Liver (tissue), 9 donors: ENCODE data around the gene PKP4. TPM values are rescaled to one million over a fixed set of nuclear protein-coding genes. Genes with fewer than 3 reads are reported as not detected.

ENCODE experiments used
- DNase-seq: peaks from one replicate; pipeline ENCODE4 v3.0.0-alpha.2; 2017; ENCODE audit warnings: low spot score
- H3K27ac ChIP-seq, 2 donors: one replicate each; pipeline ENCODE4 v1.7.0; 2013; ENCODE audit warnings: inconsistent platforms in 2 of 2, low read length in 2 of 2, control low read depth in 1 of 2, low read depth in 1 of 2, mild to moderate bottlenecking in 1 of 2
- H3K27me3 ChIP-seq, 4 donors: one replicate each; pipeline versions ENCODE4 v1.6.1 to v1.7.0; 2013; ENCODE audit warnings: low read length in 3 of 4, inconsistent platforms in 1 of 4, mild to moderate bottlenecking in 1 of 4, moderate library complexity in 1 of 4; ENCODE audit not compliant: control insufficient read depth in 4 of 4, insufficient read depth in 4 of 4
- H3K36me3 ChIP-seq, 4 donors: one replicate each; pipeline versions ENCODE4 v1.6.1 to v1.7.0; 2013; ENCODE audit warnings: low read length in 3 of 4, mild to moderate bottlenecking in 3 of 4, low read depth in 1 of 4, moderate library complexity in 1 of 4; ENCODE audit not compliant: control insufficient read depth in 4 of 4, insufficient read depth in 3 of 4
- H3K4me1 ChIP-seq, 4 donors: one replicate each; pipeline versions ENCODE4 v1.6.1 to v1.7.0; 2013; ENCODE audit warnings: low read length in 3 of 4, mild to moderate bottlenecking in 3 of 4, moderate library complexity in 1 of 4; ENCODE audit not compliant: control insufficient read depth in 4 of 4, insufficient read depth in 4 of 4
- H3K4me3 ChIP-seq, 3 donors: one replicate each; pipeline versions ENCODE4 v1.6.1 to v1.7.0; 2013; ENCODE audit warnings: low read length in 3 of 3, control low read depth in 1 of 3, low read depth in 1 of 3, mild to moderate bottlenecking in 1 of 3
- H3K9ac ChIP-seq, 2 donors: one replicate each; pipeline ENCODE4 v1.7.0; 2013; ENCODE audit warnings: low read length in 2 of 2, mild to moderate bottlenecking in 2 of 2, moderate library complexity in 2 of 2, control low read depth in 1 of 2, low read depth in 1 of 2
- H3K9me3 ChIP-seq, 4 donors: one replicate each; pipeline versions ENCODE4 v1.6.1 to v1.7.0; 2013; ENCODE audit warnings: low read length in 3 of 4; ENCODE audit not compliant: control insufficient read depth in 4 of 4
- ATF3 ChIP-seq: IDR thresholded peaks from 2 replicates; pipeline ENCODE4 v1.6.1; 2016; ENCODE audit warnings: antibody characterized with exemption
- CTCF ChIP-seq: fragments of 150-350 bp; IDR thresholded peaks from 2 replicates; pipeline ENCODE4 v1.5.1; 2017; ENCODE audit warnings: improper control_type of control experiment, low read depth, low read length; ENCODE audit not compliant: missing input control
- EGR1 ChIP-seq, 2 donors: IDR thresholded peaks; 2 replicates each; pipeline ENCODE4 v1.6.1; 2016 to 2018; ENCODE audit warnings: antibody characterized with exemption in 2 of 2, low read depth in 2 of 2
- FOXA1 ChIP-seq: IDR thresholded peaks from 2 replicates; pipeline ENCODE4 v1.6.1; 2016; ENCODE audit warnings: antibody characterized with exemption
- FOXA2 ChIP-seq: IDR thresholded peaks from 2 replicates; pipeline ENCODE4 v1.6.1; 2016; ENCODE audit warnings: antibody characterized with exemption
- GABPA ChIP-seq, 2 donors: IDR thresholded peaks in 1 of 2; conservative IDR thresholded peaks in 1 of 2; 2 replicates each; pipeline ENCODE4 v1.6.1; 2016; ENCODE audit warnings: antibody characterized with exemption in 2 of 2, mild to moderate bottlenecking in 1 of 2, moderate library complexity in 1 of 2
- HNF4G ChIP-seq: IDR thresholded peaks from 2 replicates; pipeline ENCODE4 v1.6.1; 2016; ENCODE audit warnings: antibody characterized with exemption
- RAD21 ChIP-seq, 2 donors: IDR thresholded peaks; 2 replicates each; pipeline ENCODE4 v1.6.1; 2016; ENCODE audit warnings: antibody characterized with exemption in 2 of 2, mild to moderate bottlenecking in 2 of 2
- RXRA ChIP-seq, 2 donors: IDR thresholded peaks; 2 replicates each; pipeline ENCODE4 v1.6.1; 2017 to 2018; ENCODE audit warnings: antibody characterized with exemption in 2 of 2, mild to moderate bottlenecking in 1 of 2
- TAF1 ChIP-seq: conservative IDR thresholded peaks from 2 replicates; pipeline ENCODE4 v1.6.1; 2016; ENCODE audit warnings: antibody characterized with exemption, mild to moderate bottlenecking
- YY1 ChIP-seq: IDR thresholded peaks from 2 replicates; pipeline ENCODE4 v1.6.1; 2016; ENCODE audit warnings: antibody characterized with exemption, mild to moderate bottlenecking
- WGBS: extraction: QIAGEN DNeasy Blood & Tissue Kit; methylation state at CpG from one replicate; pipeline ENCODE4 v1.1.7; 2013; 5-methylcytosine and 5-hydroxymethylcytosine counted together
- polyA plus RNA-seq, 2 donors: library from polyadenylated mRNA; stranded (reverse) in 1 of 2; unstranded in 1 of 2; fragments of 200-250 nt in 1 of 2; fragments of >200 nt in 1 of 2; fragmentation: Nextera tagmentation in 1 of 2; extraction: Ambion mirVana in 1 of 2; gene quantifications; one replicate each; pipeline versions ENCODE4 v1.2.1 to v1.2.3, GENCODE V29; 2013 to 2015
- total RNA-seq, 2 donors: library from RNA; depleted of rRNA; stranded (reverse); fragments of >200 nt; gene quantifications; one replicate each; pipeline ENCODE4 v1.2.3, GENCODE V29; 2014
- TF ChIP-seq, protein P1 (sequence below): IDR thresholded peaks from 2 replicates; pipeline ENCODE4 v1.6.1; 2016; ENCODE audit warnings: antibody characterized with exemption
- TF ChIP-seq, protein P2 (sequence below): IDR thresholded peaks from 2 replicates; pipeline ENCODE4 v1.6.1; 2016; ENCODE audit warnings: antibody characterized with exemption, mild to moderate bottlenecking
- donor health status: healthy.
- donor health status: healthy.
- donor health status: healthy.
- donor health status: healthy.
- donor health status: healthy.

Gene PKP4
- total and polyA plus RNA-seq, 4 donors, result 7.7 to 33.8 (median 19.0) TPM

- TF ChIP-seq RAD21 (IDR thresholded peaks at IDR 0.05) (no peak), HNF4G (no peak), FOXA1 (no peak), RXRA (IDR thresholded peaks at IDR 0.05) (no peak)
- TF ChIP-seq, protein P1, sequence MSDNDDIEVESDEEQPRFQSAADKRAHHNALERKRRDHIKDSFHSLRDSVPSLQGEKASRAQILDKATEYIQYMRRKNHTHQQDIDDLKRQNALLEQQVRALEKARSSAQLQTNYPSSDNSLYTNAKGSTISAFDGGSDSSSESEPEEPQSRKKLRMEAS, result no peak
Measured at GRCh38 chr2:158478816-158479215, 22.1 kb downstream of the PKP4 start (continued).

GRCh38 chr2:158481116-158481515, 24.4 kb downstream of the PKP4 start:
- DNase-seq, result no peak
- Histone ChIP-seq H3K9ac (no peak overlapping the region), H3K27me3 (no peaks in the 10 kb centered on the region), H3K36me3 (peaks cover 0 to 3% (median 0%) of the 10 kb centered on the region in 4 donors), H3K9me3 (no peaks in the 10 kb centered on the region), H3K4me3 (no peak overlapping the region), H3K27ac (no peak overlapping the region), H3K4me1 (peaks cover 0 to 5% (median 1%) of the 10 kb centered on the region in 4 donors)
- TF ChIP-seq RAD21 (IDR thresholded peaks at IDR 0.05), result no peak
- WGBS, result 90% methylated on average over 1 of the region's 1 CpG

DNA sequence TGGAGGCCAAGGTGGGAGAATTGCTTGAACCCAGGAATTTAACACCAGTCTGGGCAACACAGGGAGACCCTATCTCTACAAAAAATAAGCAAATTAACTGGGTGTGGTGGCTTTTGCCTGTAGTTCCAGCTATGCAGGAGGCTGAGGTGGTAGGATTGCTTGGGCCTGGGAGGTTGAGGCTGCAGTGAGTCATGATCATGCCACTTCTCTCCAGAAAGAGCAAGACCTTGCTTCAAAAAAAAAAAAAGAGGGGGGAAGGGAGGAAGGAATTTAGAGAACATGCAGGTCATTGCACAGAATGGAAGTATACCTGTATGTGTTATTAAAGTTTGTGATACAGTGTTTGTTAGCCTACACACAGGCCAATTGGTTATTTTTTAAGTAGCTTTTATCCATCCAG, 25.8 kb downstream of the PKP4 start:
- H3K4me3 ChIP-seq, result no peak overlapping the region
- no peak for TF ChIP-seq RAD21 (IDR thresholded peaks at IDR 0.05)
- TF ChIP-seq, protein P1, result no peak
- no peak for TF ChIP-seq TAF1
- no peak for TF ChIP-seq YY1
- TF ChIP-seq FOXA2, result no peak
- TF ChIP-seq EGR1 (IDR thresholded peaks at IDR 0.05; ENCODE audit: low read depth in 2 of 2), result no peak
- TF ChIP-seq, protein P2, sequence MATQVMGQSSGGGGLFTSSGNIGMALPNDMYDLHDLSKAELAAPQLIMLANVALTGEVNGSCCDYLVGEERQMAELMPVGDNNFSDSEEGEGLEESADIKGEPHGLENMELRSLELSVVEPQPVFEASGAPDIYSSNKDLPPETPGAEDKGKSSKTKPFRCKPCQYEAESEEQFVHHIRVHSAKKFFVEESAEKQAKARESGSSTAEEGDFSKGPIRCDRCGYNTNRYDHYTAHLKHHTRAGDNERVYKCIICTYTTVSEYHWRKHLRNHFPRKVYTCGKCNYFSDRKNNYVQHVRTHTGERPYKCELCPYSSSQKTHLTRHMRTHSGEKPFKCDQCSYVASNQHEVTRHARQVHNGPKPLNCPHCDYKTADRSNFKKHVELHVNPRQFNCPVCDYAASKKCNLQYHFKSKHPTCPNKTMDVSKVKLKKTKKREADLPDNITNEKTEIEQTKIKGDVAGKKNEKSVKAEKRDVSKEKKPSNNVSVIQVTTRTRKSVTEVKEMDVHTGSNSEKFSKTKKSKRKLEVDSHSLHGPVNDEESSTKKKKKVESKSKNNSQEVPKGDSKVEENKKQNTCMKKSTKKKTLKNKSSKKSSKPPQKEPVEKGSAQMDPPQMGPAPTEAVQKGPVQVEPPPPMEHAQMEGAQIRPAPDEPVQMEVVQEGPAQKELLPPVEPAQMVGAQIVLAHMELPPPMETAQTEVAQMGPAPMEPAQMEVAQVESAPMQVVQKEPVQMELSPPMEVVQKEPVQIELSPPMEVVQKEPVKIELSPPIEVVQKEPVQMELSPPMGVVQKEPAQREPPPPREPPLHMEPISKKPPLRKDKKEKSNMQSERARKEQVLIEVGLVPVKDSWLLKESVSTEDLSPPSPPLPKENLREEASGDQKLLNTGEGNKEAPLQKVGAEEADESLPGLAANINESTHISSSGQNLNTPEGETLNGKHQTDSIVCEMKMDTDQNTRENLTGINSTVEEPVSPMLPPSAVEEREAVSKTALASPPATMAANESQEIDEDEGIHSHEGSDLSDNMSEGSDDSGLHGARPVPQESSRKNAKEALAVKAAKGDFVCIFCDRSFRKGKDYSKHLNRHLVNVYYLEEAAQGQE, result no peak
- TF ChIP-seq ATF3, result no peak
- no peak for TF ChIP-seq GABPA (IDR thresholded peaks at IDR 0.05 in 1 of 2, conservative IDR thresholded peaks at IDR 0.05 in 1 of 2)
- no peak for TF ChIP-seq CTCF
- H3K36me3 ChIP-seq, result peaks cover 0 to 3% (median 0%) of the 10 kb centered on the region in 4 donors
- H3K27ac ChIP-seq, result no peak overlapping the region
- DNase-seq, result no peak
- H3K9me3 ChIP-seq, result no peaks in the 10 kb centered on the region
- peaks cover 0 to 5% (median 2%) of the 10 kb centered on the region in 4 donors for H3K4me1 ChIP-seq
- no peaks in the 10 kb centered on the region for H3K27me3 ChIP-seq
- no peak overlapping the region for H3K9ac ChIP-seq
